Panc1 (cell line): ENCODE results near the gene STEAP2. TPM values are rescaled to one million over a fixed set of nuclear protein-coding genes. Genes with fewer than 3 reads are reported as not detected.

ENCODE experiments used
- ATAC-seq: fragments of 200-7000 bp; cut with Tn5 transposase; 2 replicates; pipeline ENCODE4 v1.9.1; 2020; ENCODE audit warnings: mild to moderate bottlenecking, moderate library complexity
- BruUV-seq: library from RNA; stranded (reverse); fragments of 400-500 nt; replicated peaks from 2 replicates; lab custom pipeline; 2021; lab: Mats Ljungman, UMichigan
- CTCF ChIA-PET: fragments of 300-600 bp; sonication (Branson Sonifier 250); formaldehyde crosslinking; loops from one replicate; lab custom pipeline; 2022; ENCODE audit warnings: antibody characterized with exemption; lab: Charles Lee
- POLR2A ChIA-PET: fragments of 300-600 bp; sonication (Branson Sonifier 250); formaldehyde crosslinking; loops from one replicate; lab custom pipeline; 2022; ENCODE audit warnings: antibody characterized with exemption; lab: Charles Lee
- DNase-seq: peaks from one replicate; pipeline ENCODE4 v3.0.0-alpha.2; 2010; ENCODE audit warnings: low read depth, low spot score
- H3K27ac ChIP-seq: 2 replicates; pipeline ENCODE4 v1.5.1; 2011; ENCODE audit warnings: mild to moderate bottlenecking, low read length, inconsistent platforms
- H3K27me3 ChIP-seq: fragments of 200-500 bp; sonication (Bioruptor generic); 2 replicates; pipeline ENCODE4 v1.6.0; 2014; ENCODE audit warnings: low read length, inconsistent platforms; ENCODE audit not compliant: control insufficient read depth, insufficient read depth
- H3K36me3 ChIP-seq: fragments of 200-500 bp; sonication (Bioruptor generic); 2 replicates; pipeline ENCODE4 v1.5.1; 2014; ENCODE audit warnings: inconsistent platforms, mild to moderate bottlenecking, low read length, moderate library complexity; ENCODE audit not compliant: control insufficient read depth, insufficient read depth
- H3K4me1 ChIP-seq: 2 replicates; pipeline ENCODE4 v1.5.1; 2011; ENCODE audit warnings: inconsistent platforms, mild to moderate bottlenecking, low read length, moderate library complexity; ENCODE audit not compliant: control insufficient read depth, insufficient read depth
- H3K4me3 ChIP-seq, 2 experiments: 2 replicates each; pipeline ENCODE4 v1.5.1; 2011 to 2012; ENCODE audit warnings: low read depth in 2 of 2, low read length in 2 of 2, mild to moderate bottlenecking in 2 of 2, inconsistent platforms in 1 of 2, moderate library complexity in 1 of 2
- H3K9me3 ChIP-seq: fragments of 200-500 bp; sonication (Bioruptor generic); 2 replicates; pipeline ENCODE4 v1.5.1; 2014; ENCODE audit warnings: low read depth, mild to moderate bottlenecking, inconsistent platforms, low read length, moderate library complexity; ENCODE audit not compliant: control insufficient read depth, insufficient read depth
- POLR2AphosphoS5 ChIP-seq: IDR thresholded peaks from 2 replicates; pipeline ENCODE4 v1.6.1; 2012; ENCODE audit warnings: mild to moderate bottlenecking, low read depth, low read length, moderate library complexity
- SIN3A ChIP-seq: IDR thresholded peaks from 2 replicates; pipeline ENCODE4 v1.6.1; 2012; ENCODE audit warnings: low read depth, mild to moderate bottlenecking, low read length, moderate library complexity, borderline replicate concordance; ENCODE audit not compliant: insufficient read depth
- TCF7L2 ChIP-seq: IDR thresholded peaks from 2 replicates; pipeline ENCODE4 v1.6.1; 2011; ENCODE audit warnings: mild to moderate bottlenecking, low read depth, low read length, inconsistent platforms
- in situ Hi-C: cut with HindIII; loops from 2 replicates; pipeline ENCODE4 v1.10.0; 2016; ENCODE audit warnings: low sequenced_read_pairs, low pct_unique_long_range_greater_than_20kb
- intact Hi-C: fragments of 100-400 bp; cut with micrococcal nuclease; formaldehyde crosslinking; loops from one replicate; pipeline ENCODE4 v1.10.0; 2022; ENCODE audit not compliant: unreplicated experiment
- total RNA-seq: library from RNA; stranded (reverse); gene quantifications from one replicate; pipeline ENCODE4 v1.2.1, GENCODE V29; 2021; ENCODE audit not compliant: unreplicated experiment
- TF ChIP-seq, protein P1 (sequence below), 2 experiments: IDR thresholded peaks; 2 replicates each; pipeline ENCODE4 v1.6.1; 2011 to 2012; ENCODE audit warnings: low read depth in 2 of 2, control low read depth in 1 of 2, low read length in 1 of 2, mild to moderate bottlenecking in 1 of 2, moderate library complexity in 1 of 2; ENCODE audit not compliant: insufficient read depth in 1 of 2
- TF ChIP-seq, protein P2 (sequence below): fragments of 450-650 bp; IDR thresholded peaks from 2 replicates; pipeline ENCODE4 v1.5.1; 2017; ENCODE audit warnings: mild to moderate bottlenecking

The STEAP2 gene
- total RNA-seq, 1 experiment from 2014 or later, result 4.1 TPM

DNA sequence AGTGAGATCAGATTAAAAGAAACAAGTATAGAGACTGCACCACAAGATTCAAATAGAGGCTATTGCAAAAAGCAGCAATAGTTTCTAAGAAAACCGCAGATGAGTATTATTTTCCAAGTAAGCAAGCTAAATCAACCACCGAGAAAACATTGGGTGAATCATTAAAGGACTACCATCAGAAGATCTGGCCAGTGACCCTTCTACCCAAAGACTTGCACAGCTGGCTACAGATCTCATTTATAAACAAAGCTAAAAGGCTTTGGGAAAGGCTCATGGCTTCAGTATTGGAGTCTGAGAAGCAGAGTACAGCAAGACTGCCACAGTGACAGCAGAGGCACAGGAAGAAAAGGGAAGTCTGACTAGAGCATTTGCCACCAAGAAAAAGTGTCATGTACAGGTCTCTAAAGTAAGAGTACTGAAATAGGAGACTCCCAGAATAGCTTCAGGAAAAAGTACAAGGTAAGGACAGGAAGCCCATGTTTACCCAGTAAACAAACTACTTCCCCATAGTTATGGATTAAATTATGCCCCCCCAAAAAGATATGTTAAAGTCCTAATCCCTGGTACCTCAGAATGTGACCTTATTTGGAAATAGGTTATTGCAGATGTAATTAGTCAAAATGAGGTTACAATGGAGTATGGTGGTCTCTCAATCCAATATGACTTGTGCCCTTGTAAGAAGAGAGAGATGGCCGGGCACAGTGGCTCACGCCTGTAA is 38.3 kb upstream of the STEAP2 start:
- ATAC-seq (no peak), DNase-seq (no peak)
- POLR2A ChIA-PET, result no interaction called here
- TF ChIP-seq TCF7L2 (no peak), POLR2AphosphoS5 (no peak), SIN3A (no peak)
- TF ChIP-seq, protein P1, sequence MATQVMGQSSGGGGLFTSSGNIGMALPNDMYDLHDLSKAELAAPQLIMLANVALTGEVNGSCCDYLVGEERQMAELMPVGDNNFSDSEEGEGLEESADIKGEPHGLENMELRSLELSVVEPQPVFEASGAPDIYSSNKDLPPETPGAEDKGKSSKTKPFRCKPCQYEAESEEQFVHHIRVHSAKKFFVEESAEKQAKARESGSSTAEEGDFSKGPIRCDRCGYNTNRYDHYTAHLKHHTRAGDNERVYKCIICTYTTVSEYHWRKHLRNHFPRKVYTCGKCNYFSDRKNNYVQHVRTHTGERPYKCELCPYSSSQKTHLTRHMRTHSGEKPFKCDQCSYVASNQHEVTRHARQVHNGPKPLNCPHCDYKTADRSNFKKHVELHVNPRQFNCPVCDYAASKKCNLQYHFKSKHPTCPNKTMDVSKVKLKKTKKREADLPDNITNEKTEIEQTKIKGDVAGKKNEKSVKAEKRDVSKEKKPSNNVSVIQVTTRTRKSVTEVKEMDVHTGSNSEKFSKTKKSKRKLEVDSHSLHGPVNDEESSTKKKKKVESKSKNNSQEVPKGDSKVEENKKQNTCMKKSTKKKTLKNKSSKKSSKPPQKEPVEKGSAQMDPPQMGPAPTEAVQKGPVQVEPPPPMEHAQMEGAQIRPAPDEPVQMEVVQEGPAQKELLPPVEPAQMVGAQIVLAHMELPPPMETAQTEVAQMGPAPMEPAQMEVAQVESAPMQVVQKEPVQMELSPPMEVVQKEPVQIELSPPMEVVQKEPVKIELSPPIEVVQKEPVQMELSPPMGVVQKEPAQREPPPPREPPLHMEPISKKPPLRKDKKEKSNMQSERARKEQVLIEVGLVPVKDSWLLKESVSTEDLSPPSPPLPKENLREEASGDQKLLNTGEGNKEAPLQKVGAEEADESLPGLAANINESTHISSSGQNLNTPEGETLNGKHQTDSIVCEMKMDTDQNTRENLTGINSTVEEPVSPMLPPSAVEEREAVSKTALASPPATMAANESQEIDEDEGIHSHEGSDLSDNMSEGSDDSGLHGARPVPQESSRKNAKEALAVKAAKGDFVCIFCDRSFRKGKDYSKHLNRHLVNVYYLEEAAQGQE (IDR thresholded peaks at IDR 0.05; ENCODE audit: insufficient read depth in 1 of 2, low read depth in 2 of 2, low read length in 1 of 2), result no peak
- TF ChIP-seq, protein P2, sequence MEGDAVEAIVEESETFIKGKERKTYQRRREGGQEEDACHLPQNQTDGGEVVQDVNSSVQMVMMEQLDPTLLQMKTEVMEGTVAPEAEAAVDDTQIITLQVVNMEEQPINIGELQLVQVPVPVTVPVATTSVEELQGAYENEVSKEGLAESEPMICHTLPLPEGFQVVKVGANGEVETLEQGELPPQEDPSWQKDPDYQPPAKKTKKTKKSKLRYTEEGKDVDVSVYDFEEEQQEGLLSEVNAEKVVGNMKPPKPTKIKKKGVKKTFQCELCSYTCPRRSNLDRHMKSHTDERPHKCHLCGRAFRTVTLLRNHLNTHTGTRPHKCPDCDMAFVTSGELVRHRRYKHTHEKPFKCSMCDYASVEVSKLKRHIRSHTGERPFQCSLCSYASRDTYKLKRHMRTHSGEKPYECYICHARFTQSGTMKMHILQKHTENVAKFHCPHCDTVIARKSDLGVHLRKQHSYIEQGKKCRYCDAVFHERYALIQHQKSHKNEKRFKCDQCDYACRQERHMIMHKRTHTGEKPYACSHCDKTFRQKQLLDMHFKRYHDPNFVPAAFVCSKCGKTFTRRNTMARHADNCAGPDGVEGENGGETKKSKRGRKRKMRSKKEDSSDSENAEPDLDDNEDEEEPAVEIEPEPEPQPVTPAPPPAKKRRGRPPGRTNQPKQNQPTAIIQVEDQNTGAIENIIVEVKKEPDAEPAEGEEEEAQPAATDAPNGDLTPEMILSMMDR, result no peak
- no peaks in the 10 kb centered on the region for H3K4me1 ChIP-seq
- CTCF ChIA-PET, result no interaction called here
- BruUV-seq, result no TSS peak
- H3K27me3 ChIP-seq, result no peaks in the 10 kb centered on the region
- no peak overlapping the region for H3K4me3 ChIP-seq
- H3K36me3 ChIP-seq, result no peaks in the 10 kb centered on the region
- intact Hi-C loops (no loop called here), in situ Hi-C loops (no loop called here)
- peaks cover 21% of the 10 kb centered on the region; the same call in 1 of the 2 replicates for H3K9me3 ChIP-seq
- H3K27ac ChIP-seq, result no peak overlapping the region

DNA sequence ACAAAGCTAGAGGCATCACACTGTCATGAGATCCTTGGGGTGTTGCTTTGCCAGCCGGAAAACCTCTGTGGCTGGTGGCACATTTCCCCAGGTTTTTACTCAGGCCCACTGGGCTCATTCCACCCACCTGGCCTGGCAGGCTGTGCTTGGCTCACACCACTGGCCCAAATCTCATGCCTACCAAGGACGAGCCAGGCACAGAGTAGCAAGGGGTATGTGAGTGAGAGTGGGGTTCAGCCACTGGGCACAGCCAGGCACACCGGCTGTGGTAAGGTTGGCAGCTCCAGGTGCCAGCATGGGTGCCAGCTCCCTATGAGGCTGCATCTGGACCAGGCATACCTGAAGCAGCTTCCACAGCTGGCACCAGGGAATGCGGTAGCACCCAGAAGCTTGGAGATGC is 35.9 kb upstream of the STEAP2 start:
- POLR2A ChIA-PET, result no interaction called here
- CTCF ChIA-PET, result no interaction called here
- no peaks in the 10 kb centered on the region for H3K27me3 ChIP-seq
- BruUV-seq, result no TSS peak
- 0 out of 2 replicates have a peak, but pooled peaks cover 4% of the 10 kb centered on the region for H3K4me1 ChIP-seq
- no peak overlapping the region for H3K27ac ChIP-seq
- H3K4me3 ChIP-seq, result no peak overlapping the region
- in situ Hi-C loops (no loop called here), intact Hi-C loops (no loop called here)
- H3K9me3 ChIP-seq, result peaks cover 7% of the 10 kb centered on the region; the same call in 1 of the 2 replicates
- H3K36me3 ChIP-seq, result no peaks in the 10 kb centered on the region
- ATAC-seq (no peak), DNase-seq (no peak)
- TF ChIP-seq, protein P1 (IDR thresholded peaks at IDR 0.05; ENCODE audit: insufficient read depth in 1 of 2, low read depth in 2 of 2, low read length in 1 of 2), result no peak
- TF ChIP-seq TCF7L2 (no peak), POLR2AphosphoS5 (no peak)
- TF ChIP-seq, protein P2, result no peak
